Umbilical cord (tissue), 2 donors: Measurements from ENCODE around the gene TMED6. TPM values are rescaled to one million over a fixed set of nuclear protein-coding genes. Genes with fewer than 3 reads are reported as not detected.
A peak's percentile ranks its signal among the peaks of the same experiment; 100 is the strongest.
"Not testable (repeated sequence)": the region's sequence is repeated elsewhere in the genome, so short reads cannot be mapped to it uniquely, and the experiment has no call there.

Experiments used
- DNase-seq: peaks from one replicate; pipeline ENCODE4 v3.0.0-alpha.2; 2015; ENCODE audit warnings: low spot score
- total RNA-seq: library from RNA; depleted of rRNA; stranded (reverse); fragments of >200 nt; gene quantifications from one replicate; pipeline ENCODE4 v1.2.3, GENCODE V29; 2014; ENCODE audit warnings: low replicate concordance; ENCODE audit not compliant: insufficient read depth

Gene TMED6
- total RNA-seq, 1 donor from 2014 or later = not detected

DNA sequence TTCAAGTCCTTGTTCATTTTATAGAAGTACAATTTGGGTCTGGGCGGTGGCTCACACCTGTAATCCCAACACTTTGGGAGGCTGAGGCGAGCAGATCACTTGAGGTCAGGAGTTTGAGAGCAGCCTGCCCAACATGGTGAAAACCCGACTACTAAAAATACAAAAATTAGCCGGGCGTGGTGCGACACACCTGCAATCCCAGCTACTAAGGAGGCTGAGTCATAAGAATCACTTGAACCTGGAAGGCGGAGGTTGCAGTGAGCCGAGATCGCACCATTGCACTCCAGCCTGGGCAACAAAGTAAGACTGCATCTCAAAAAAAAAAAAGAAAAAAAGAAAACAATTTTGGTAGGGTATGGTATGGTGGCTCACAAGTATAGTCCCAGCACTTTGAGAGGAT, 8.5 kb upstream of the TMED6 start:
- not testable (repeated sequence) for DNase-seq

- DNase-seq = no peak
Measured at GRCh38 chr16:69350536-69351133, 951 bp downstream of the TMED6 start.

GRCh38 chr16:69349536-69349935, 2.0 kb downstream of the TMED6 start:
- no peak for DNase-seq

DNA sequence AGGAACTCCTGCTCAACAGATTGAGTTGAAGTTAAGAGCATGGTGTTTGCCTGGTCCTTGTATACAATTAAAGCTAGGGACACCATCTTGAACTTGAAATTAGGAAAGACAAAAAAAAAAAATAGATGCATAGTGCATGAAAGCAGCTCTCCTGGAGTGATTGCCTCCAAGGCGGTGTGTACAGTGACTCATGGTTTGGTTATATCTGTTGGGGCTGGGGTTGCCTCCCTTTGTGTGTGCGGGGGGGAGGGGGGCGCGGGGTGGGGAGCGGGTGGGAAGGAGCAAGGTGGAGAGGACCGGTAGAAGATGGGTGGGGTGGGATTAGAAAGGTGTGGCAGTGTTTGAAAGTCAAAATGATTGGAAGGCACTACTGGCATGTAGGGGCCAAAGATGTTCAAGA, 3.4 kb downstream of the TMED6 start:
- no peak for DNase-seq

GRCh38 chr16:69346683-69347082, 4.9 kb downstream of the TMED6 start:
- no peak for DNase-seq

GRCh38 chr16:69345923-69346322, 5.7 kb downstream of the TMED6 start:
- no peak for DNase-seq

GRCh38 chr16:69344171-69344570, 7.4 kb downstream of the TMED6 start:
- DNase-seq = no peak

DNA sequence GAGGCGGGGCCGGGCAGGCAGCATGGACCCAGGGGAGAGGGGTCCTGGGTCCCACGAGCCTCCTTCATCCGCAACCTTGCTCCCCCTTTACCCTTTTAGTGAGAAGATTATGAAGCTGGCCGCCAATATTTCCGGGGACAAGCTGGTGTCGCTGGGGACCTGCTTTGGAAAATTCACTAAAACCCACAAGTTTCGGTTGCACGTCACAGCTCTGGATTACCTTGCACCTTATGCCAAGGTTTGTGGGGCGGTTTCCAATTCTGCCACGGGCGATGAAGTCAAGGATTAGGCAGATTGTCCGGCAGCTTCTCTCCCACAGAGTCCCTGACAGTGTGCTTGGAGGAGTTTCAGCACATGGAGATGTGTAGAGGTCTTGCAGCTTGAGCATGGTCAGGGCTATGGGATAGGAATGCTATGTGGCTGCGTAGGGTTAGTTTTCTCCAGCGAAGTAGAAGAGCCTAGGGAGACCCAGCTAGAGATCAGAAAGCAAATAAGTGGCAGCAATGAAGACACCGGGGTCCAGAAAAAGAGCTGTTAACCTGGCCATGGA, 11.4 kb downstream of the TMED6 start:
- DNase-seq = no peak

DNA sequence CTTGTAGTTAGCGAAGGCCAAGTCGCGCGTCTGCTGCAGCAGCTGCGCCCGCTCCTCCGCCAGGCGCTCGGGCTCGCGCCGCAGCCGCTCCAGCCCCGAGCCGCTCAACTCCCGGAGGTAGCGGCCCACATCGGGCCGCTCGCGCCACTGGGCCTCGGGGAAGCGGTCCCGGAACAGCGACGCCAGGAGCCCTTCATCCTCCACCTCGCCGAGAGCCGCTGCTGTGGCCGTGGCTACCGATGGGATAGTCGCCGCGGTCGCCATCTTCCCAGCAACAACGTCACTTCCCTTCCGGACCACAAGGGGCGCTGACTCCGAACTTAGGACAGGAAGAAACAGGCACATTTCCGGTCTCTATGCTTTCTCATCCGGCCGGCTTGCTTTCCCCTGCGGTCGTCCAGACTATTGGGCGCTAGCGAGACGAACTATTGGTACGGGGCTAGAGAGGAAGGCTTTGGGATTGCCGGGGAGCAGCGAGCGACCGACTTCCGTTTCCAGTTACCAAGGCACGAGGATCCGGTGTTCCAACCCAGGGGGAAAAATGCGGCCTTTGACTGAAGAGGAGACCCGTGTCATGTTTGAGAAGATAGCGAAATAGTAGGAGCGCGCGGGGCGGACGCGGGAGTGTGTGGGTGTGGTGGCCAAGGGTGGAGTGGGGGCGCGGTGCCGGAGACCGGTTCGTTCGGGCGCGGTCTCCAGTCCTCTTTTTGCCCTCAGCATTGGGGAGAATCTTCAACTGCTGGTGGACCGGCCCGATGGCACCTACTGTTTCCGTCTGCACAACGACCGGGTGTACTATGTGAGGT, 12.1 kb downstream of the TMED6 start, which contains the start of the genes COG8 and NIP7:
Gene COG8, minus strand, starts transcription at position 276 of the 806 bp plus-strand sequence. Its CDS starts 12 bp downstream, at position 264.
Gene NIP7, plus strand, starts transcription at position 484 of the 806 bp plus-strand sequence. Its CDS starts 58 bp downstream, at position 542.
- peak; percentile 99 for DNase-seq

GRCh38 chr16:69338557-69339288, 12.9 kb downstream of the TMED6 start:
- no peak for DNase-seq

DNA sequence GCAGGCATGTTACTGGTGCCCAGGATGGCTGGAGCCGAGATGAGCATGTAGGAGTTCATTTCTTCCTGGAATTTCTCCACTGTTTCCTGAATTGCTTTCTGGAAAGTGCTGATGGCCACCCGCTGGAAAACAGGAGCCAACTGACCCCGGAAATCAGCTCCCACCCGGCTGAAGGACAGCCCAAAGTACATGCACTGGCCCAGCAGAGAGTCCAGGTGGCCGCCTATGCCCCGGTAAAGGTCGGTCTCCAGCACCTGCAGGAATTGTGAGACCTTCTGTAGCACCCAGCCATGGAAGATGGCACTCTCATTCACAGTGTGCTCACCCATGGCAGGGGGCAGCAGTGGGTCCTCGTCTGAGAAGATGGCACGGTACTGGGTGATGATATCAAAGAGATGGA, 16.9 kb downstream of the TMED6 start:
- no peak for DNase-seq

GRCh38 chr16:69330286-69331109, 21.1 kb downstream of the TMED6 start, which contains the start of gene PDF:
Gene PDF, minus strand, starts transcription at chr16:69330588. Its CDS starts 18 bp downstream, at chr16:69330570.
- peak; percentile 98 for DNase-seq

- DNase-seq = peak; percentile 8
Measured at GRCh38 chr16:69329369-69330285, 22.0 kb downstream of the TMED6 start.

- no peak for DNase-seq
Measured at GRCh38 chr16:69328854-69329316, 22.7 kb downstream of the TMED6 start.

GRCh38 chr16:69327585-69328310, 23.8 kb downstream of the TMED6 start:
- DNase-seq = no peak

DNA sequence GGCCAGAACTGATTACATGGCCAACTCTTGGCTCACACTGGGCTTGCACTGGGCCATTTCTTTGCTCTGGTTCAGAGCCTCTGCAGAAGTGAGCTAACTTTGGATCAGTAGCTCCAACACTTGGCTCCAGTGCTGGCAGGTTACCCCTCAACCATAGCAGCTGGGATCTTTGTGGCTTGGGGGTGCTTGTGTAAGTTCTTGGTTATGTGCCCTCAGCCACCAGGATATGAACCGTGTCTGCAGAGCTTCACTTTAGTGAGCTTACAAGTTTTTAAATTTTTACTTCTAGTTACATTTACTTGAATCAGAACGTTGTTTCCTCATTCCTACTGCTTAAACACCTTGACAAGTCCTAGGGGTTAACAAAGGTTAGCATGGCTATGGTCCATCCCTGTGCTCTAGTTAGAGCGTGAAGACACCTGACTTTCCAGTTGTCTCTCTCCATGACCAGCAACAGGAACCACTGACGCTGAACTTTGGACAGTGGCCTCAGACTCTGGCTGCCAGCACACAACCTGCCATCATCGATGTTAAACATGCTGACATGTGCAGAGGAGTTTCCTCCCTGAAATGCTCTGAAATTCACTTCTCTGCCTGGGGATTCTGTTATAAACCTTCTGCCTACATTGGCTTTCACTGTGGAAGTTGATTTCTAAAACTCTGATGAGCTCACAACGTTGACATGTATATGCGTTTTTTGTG, 25.3 kb downstream of the TMED6 start:
- no peak for DNase-seq

GRCh38 chr16:69325784-69326171, 25.8 kb downstream of the TMED6 start:
- DNase-seq = no peak

DNA sequence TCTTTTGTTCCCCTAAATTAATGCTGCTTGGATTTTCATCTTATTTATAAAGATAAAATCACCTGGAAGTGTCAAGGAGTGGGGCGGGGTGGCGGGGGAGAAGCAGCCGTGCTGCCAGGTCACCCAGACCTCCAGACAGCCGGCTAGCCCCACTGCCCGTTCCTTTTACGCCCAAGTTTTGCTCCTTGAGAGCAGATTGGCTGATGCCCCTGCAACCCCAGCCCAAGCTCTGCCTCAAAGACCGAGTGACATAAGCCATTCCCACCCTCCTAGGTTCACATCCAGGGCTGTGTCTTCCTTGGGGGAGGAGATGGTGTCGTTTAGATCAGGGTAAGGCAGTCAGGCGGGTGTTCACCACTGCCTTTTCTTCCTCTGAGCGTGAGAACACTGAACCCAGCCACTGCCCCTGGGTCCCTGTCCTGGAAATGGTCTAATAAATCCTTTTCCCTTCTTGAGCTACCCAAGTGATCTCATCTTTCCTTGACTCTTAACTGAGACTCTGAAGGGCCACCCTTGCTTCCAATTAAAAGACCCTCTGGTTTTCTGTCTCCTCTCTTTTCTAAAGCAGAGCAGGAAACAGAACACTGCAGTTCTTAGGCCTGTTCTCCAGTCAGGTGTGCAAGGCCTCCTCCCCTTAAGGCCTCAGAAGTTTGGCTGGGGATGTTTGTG, 26.9 kb downstream of the TMED6 start:
- DNase-seq = no peak
